ENCODE data around the gene CSNK2B.

CSNK2B gene

DNA sequence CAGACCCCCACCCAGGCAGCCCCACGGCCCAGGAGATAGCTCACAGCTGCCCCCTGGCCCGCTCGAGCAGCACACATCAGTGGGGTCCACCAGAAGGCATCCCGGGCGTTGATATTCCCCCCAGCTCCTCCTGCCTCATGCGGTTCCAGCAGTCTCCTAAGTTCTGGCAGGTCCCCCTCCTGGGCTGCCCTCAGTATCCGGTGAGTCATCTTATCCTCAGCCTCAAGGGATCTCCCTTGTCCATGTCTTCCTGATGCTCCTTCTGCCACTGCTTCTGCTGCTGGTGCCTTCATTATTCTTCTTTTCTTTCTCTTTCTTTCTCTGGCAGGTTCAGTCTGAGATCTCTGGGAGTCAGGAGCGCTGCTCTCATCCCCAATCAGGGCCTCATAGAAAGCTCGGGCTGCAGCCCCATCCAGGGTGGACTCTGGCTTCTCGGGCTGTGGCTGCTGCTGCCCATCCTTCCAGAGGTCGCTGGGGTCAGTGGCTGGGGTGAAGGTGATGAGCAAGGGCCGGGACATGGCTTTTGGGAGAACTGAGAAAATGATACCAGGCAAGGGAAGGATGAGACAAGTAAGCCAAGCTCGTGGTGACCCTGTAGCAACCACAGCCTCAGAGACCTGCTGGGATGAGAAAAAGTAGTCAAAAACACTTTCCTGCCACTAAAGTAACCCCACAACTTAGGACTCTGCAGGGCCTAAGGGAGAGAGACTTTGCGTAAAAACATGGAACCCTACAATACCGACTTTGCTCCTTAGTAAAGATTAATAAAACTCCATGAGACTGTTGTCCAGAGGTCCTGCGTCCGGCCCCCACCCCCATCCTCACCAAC is 1.7 kb upstream of the CSNK2B start:
- TF ChIP-seq, protein P1, sequence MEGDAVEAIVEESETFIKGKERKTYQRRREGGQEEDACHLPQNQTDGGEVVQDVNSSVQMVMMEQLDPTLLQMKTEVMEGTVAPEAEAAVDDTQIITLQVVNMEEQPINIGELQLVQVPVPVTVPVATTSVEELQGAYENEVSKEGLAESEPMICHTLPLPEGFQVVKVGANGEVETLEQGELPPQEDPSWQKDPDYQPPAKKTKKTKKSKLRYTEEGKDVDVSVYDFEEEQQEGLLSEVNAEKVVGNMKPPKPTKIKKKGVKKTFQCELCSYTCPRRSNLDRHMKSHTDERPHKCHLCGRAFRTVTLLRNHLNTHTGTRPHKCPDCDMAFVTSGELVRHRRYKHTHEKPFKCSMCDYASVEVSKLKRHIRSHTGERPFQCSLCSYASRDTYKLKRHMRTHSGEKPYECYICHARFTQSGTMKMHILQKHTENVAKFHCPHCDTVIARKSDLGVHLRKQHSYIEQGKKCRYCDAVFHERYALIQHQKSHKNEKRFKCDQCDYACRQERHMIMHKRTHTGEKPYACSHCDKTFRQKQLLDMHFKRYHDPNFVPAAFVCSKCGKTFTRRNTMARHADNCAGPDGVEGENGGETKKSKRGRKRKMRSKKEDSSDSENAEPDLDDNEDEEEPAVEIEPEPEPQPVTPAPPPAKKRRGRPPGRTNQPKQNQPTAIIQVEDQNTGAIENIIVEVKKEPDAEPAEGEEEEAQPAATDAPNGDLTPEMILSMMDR (IDR thresholded peaks at IDR 0.05; ENCODE audit: control insufficient read depth, insufficient read depth, low read depth, low read length, missing control alignments), result no peak
- peak overlapping the region; percentile 95 for H3K4me3 ChIP-seq (ENCODE audit: control insufficient read depth, low read depth, low read length)
- DNase-seq (ENCODE audit: low read depth), result no peak

DNA sequence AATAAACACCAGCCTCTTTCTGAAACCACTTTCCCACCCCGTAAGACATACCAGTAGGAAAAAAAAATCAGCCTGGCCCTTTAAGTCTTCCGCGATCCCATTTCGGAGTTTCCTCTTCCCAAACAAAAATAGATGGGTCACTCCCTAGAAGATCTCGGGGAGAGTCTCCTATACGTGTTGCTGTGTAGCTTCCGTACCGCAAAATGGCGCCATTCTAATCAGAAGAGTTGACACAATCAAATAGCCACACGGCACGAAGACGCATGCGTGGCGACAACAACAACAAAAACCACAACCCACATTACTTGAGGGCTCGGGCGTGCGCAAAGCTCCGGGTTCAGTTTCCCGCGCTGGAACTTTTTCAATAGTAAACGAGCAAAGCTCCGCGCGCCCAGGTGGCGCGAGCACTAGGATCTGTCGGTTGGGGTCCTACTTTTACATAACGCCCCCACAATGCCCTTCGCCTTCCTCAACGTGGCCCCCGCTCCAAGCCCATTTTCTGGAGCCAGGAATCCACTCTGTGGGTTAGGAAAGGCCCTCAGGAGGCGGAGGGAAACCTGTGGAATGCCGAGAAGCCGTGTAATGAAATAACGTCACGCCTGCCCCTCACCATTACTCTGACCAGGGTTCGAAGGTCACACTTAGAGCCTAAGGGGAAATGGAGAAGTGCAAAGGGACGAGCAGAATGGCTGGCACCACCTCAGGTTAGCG is 935 bp upstream of the CSNK2B start, which contains the start of gene GPANK1:
Gene GPANK1, minus strand, starts transcription at position 208 of the 711 bp plus-strand sequence. CDS start 519 bp downstream, outside the sequence.
- TF ChIP-seq, protein P1 (IDR thresholded peaks at IDR 0.05; ENCODE audit: control insufficient read depth, insufficient read depth, low read depth, low read length, missing control alignments), result no peak
- DNase-seq (ENCODE audit: low read depth), result peak; percentile 79
- peak within 1 kb of the TSS; percentile 95 for H3K4me3 ChIP-seq (ENCODE audit: control insufficient read depth, low read depth, low read length)

DNA sequence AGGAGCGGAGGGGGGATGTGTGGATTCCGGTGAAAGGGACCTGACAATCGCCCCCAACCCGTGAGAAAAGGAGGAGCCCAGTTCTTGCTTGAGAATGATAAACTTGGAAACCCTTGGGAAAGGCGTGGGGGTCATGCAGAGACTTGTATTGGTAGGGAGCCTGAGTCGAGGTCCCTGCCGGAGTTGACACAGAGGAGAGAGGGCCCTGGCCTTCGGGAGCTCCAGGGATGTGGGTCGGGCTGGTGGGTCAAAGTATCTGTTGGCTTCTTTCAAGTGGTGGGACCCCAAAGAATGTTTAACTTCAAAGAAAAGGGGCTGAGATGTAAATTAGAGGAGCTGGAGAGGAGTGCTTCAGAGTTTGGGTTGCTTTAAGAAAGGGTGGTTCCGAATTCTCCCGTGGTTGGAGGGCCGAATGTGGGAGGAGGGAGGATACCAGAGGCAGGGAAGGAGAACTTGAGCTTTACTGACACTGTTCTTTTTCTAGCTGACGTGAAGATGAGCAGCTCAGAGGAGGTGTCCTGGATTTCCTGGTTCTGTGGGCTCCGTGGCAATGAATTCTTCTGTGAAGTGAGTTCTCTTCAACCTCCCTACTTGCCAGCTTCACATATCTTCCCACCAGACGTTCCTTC is 571 bp downstream of the CSNK2B start:
- DNase-seq (ENCODE audit: low read depth), result no peak
- TF ChIP-seq, protein P1 (IDR thresholded peaks at IDR 0.05; ENCODE audit: control insufficient read depth, insufficient read depth, low read depth, low read length, missing control alignments), result no peak
- H3K4me3 ChIP-seq (ENCODE audit: control insufficient read depth, low read depth, low read length), result peak overlapping the region; percentile 95

DNA sequence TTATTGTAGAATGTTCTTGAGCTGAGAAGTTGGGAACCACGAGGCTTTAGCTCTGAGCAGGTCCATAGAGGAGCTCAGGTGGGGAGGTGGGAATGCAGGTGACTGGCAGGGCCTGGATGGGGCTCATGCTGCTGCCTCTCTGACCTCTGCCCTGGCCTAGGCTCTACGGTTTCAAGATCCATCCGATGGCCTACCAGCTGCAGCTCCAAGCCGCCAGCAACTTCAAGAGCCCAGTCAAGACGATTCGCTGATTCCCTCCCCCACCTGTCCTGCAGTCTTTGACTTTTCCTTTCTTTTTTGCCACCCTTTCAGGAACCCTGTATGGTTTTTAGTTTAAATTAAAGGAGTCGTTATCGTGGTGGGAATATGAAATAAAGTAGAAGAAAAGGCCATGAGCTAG is 3.8 kb downstream of the CSNK2B start, which contains the start of gene LY6G5B:
Gene LY6G5B, plus strand, starts transcription at position 301 of the 400 bp plus-strand sequence. CDS start 975 bp downstream, outside the sequence.
- DNase-seq (ENCODE audit: low read depth), result no peak
- H3K4me3 ChIP-seq (ENCODE audit: control insufficient read depth, low read depth, low read length), result no peak within 1 kb of the TSS
- TF ChIP-seq, protein P1 (IDR thresholded peaks at IDR 0.05; ENCODE audit: control insufficient read depth, insufficient read depth, low read depth, low read length, missing control alignments), result no peak

DNA sequence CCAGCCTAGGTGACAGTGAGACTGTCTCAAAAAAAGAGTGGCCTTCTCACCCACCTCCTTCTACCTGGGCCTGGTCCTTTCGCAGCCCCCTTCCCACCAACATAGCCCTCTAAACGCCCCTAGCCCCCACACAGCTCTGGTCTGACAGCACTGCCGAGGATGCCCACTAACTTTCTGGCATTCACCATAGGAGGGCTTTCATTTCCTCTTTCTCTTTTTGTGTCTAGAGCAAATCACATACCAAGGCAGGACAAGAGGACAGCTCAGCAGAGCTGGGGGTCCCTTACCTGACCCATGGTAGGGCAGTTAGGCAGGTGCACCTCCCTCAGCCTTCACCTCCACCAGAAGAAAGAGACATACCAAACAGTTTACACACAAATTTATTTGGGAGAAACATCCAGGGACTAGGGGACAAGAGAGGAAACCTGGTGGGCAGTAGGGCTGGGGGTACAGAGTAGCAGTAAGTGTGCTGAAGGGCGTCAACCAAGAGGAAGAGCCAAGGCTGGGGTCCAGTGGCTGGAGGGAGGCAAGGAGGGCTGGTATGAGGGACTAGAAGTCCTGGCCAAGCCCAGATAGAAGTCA is 10.5 kb downstream of the CSNK2B start:
- H3K4me3 ChIP-seq (ENCODE audit: control insufficient read depth, low read depth, low read length), result no peak overlapping the region
- DNase-seq (ENCODE audit: low read depth), result no peak
- TF ChIP-seq, protein P1 (IDR thresholded peaks at IDR 0.05; ENCODE audit: control insufficient read depth, insufficient read depth, low read depth, low read length, missing control alignments), result no peak

DNA sequence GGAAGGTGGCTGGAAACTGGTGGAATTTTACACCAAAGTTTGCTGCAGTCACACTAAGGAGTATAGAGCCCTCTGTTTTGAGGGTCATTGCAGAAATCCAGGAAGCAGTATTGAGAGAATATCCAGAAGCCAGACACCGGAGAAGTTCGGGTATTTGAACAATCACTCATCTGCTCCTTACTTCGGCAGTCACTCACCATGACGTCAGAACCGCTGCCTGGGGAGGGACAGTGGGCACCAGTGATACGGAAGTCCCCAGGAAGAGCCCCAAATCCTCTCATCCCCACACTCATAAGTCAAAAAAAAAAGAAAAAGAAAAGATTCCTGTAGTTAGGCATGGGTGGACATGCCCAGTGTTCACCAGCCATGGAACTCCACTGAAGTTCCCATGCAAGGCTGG is 11.0 kb downstream of the CSNK2B start:
- TF ChIP-seq, protein P1 (IDR thresholded peaks at IDR 0.05; ENCODE audit: control insufficient read depth, insufficient read depth, low read depth, low read length, missing control alignments), result no peak
- DNase-seq (ENCODE audit: low read depth), result no peak
- no peak overlapping the region for H3K4me3 ChIP-seq (ENCODE audit: control insufficient read depth, low read depth, low read length)

Data from AG09309 (cell line).